NAMALWA (cell line): ENCODE results near the gene TMEM54.
A peak's percentile ranks its signal among the peaks of the same experiment; 100 is the strongest.
"Not testable (repeated sequence)": the region's sequence is repeated elsewhere in the genome, so short reads cannot be mapped to it uniquely, and the experiment has no call there.

ENCODE experiments used
- DNase-seq: peaks from one replicate; pipeline ENCODE4 v3.0.0-alpha.2; 2015; ENCODE audit warnings: low spot score

TMEM54 gene

GRCh38 chr1:32919811-32920733 is 18.9 kb upstream of the TMEM54 start:
- DNase-seq: no peak

- DNase-seq: no peak
These were observed 17.0 kb upstream of the TMEM54 start for GRCh38 chr1:32918179-32918578.

GRCh38 chr1:32917521-32917920 is 16.3 kb upstream of the TMEM54 start:
- no peak for DNase-seq

- DNase-seq: no peak
These were observed 14.8 kb upstream of the TMEM54 start for GRCh38 chr1:32915766-32916706.

- no peak for DNase-seq
These were observed 9.1 kb upstream of the TMEM54 start for GRCh38 chr1:32910319-32910718.

GRCh38 chr1:32907435-32907834 is 6.2 kb upstream of the TMEM54 start:
- DNase-seq: no peak

GRCh38 chr1:32906654-32907053 is 5.5 kb upstream of the TMEM54 start:
- DNase-seq: no peak

GRCh38 chr1:32905588-32905987 is 4.4 kb upstream of the TMEM54 start:
- DNase-seq: not testable (repeated sequence)

GRCh38 chr1:32904797-32905196 is 3.6 kb upstream of the TMEM54 start:
- no peak for DNase-seq

- DNase-seq: peak; percentile 26
These were observed 3.0 kb upstream of the TMEM54 start for GRCh38 chr1:32903991-32904785.

GRCh38 chr1:32902535-32902920 is 1.3 kb upstream of the TMEM54 start:
- DNase-seq: no peak

GRCh38 chr1:32901823-32902534 is 790 bp upstream of the TMEM54 start:
- no peak for DNase-seq

- no peak for DNase-seq
These were observed 726 bp downstream of the TMEM54 start for GRCh38 chr1:32900371-32900955.

GRCh38 chr1:32899586-32900296 is 1.4 kb downstream of the TMEM54 start:
- no peak for DNase-seq

- DNase-seq: no peak
These were observed 2.2 kb downstream of the TMEM54 start for GRCh38 chr1:32898958-32899357.

GRCh38 chr1:32898056-32898455 is 3.1 kb downstream of the TMEM54 start:
- DNase-seq: no peak

GRCh38 chr1:32897082-32898049 is 3.8 kb downstream of the TMEM54 start:
- DNase-seq: no peak

- no peak for DNase-seq
These were observed 4.7 kb downstream of the TMEM54 start for GRCh38 chr1:32896451-32896850.
